Kidney (tissue), 14 donors: ENCODE results near the gene ME3. TPM values are rescaled to one million over a fixed set of nuclear protein-coding genes. Genes with fewer than 3 reads are reported as not detected.

Experiments
- DNase-seq, 5 donors: peaks; one replicate each; pipeline ENCODE4 v3.0.0-alpha.2; 2013 to 2020
- FAIRE-seq: peaks from 2 replicates; lab custom pipeline; 2012; peaks lifted over from hg19 to GRCh38; lab: Jason Lieb, UNC
- H3K27ac ChIP-seq, 2 donors: one replicate each; pipeline ENCODE4 v1.7.0; 2013; ENCODE audit warnings: low read depth in 2 of 2, low read length in 2 of 2, inconsistent platforms in 1 of 2
- H3K27me3 ChIP-seq: one replicate; pipeline ENCODE4 v1.7.1; 2013; ENCODE audit warnings: low read length, inconsistent platforms; ENCODE audit not compliant: control insufficient read depth, insufficient read depth
- H3K36me3 ChIP-seq, 3 donors: one replicate each; pipeline versions ENCODE4 v1.7.0 to v1.7.1; 2013; ENCODE audit warnings: low read length in 3 of 3, control low read depth in 1 of 3, inconsistent platforms in 1 of 3; ENCODE audit not compliant: insufficient read depth in 3 of 3, control insufficient read depth in 2 of 3
- H3K4me1 ChIP-seq, 3 donors: one replicate each; pipeline versions ENCODE4 v1.7.0 to v1.7.1; 2013; ENCODE audit warnings: low read length in 3 of 3, inconsistent platforms in 1 of 3, low read depth in 1 of 3; ENCODE audit not compliant: control insufficient read depth in 2 of 3, insufficient read depth in 2 of 3
- H3K4me3 ChIP-seq, 3 donors: one replicate each; pipeline versions ENCODE4 v1.7.0 to v1.8.1; 2013; ENCODE audit warnings: low read length in 3 of 3, control low read depth in 1 of 3, inconsistent platforms in 1 of 3
- H3K9ac ChIP-seq, 3 donors: one replicate each; pipeline versions ENCODE4 v1.7.0 to v1.7.1; 2013; ENCODE audit warnings: low read length in 3 of 3, control low read depth in 1 of 3, inconsistent platforms in 1 of 3
- H3K9me3 ChIP-seq, 3 donors: one replicate each; pipeline versions ENCODE4 v1.7.0 to v1.7.1; 2013; ENCODE audit warnings: low read length in 3 of 3, control low read depth in 1 of 3, inconsistent platforms in 1 of 3; ENCODE audit not compliant: control insufficient read depth in 2 of 3, insufficient read depth in 1 of 3
- intact Hi-C: fragments of 100-400 bp; cut with DNase I; formaldehyde crosslinking; loops from one replicate; pipeline ENCODE4 v1.11.1; 2022
- polyA plus RNA-seq: library from polyadenylated mRNA; stranded (reverse); fragments of 350-450 nt; fragmentation: Illumina TruSeq; extraction: RNeasy Lipid Tissue Mini Kit (QIAGEN cat#74804); gene quantifications from one replicate; pipeline ENCODE4 v1.2.3, GENCODE V29; 2014; ENCODE audit warnings: low read depth, low replicate concordance; ENCODE audit not compliant: insufficient read depth
- total RNA-seq: library from RNA; stranded (reverse); fragmentation: NEBNext Ultra II Directional; extraction: Animal tissue kit (Norgen Biotek cat#: 25700); gene quantifications from one replicate; pipeline ENCODE4 v1.2.1, GENCODE V29; 2021
- TF ChIP-seq, protein P1 (sequence below): IDR thresholded peaks from 3 replicates; pipeline ENCODE4 v1.5.1; 2012; ENCODE audit warnings: mild to moderate bottlenecking, moderate library complexity, borderline replicate concordance; ENCODE audit not compliant: insufficient read depth; ENCODE audit errors: extremely low read depth
- donor health status: control.
- donor health status: control.
- donor health status: control.
- donor health status: control.
- donor health status: control.
- donor health status: DM: yes; HTN: yes; CAD: no.
- donor health status: Normal renal cell carcinoma (clear cell type).

ME3 gene
- total and polyA plus RNA-seq, 2 donors from 2014 or later, result 13.2 to 32.2 TPM

DNA sequence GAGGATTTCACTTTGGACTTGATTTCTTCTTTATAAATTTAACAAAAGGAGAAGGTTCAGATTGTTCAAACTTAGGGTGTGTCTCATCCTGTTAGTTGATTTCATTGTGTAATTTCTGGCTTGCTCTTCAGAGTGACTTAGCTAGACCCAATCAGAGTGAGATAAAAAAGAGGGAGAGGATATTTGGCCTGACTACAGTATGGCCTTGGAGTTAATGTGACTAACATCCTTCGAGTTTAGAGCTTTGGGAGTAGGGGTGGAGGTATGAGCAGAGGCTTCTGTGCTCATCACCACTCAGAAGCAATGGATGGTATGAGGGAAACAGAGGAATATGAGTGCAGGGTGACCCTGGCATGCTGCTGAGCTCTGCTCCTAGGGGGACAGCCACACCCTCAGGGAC lies 114.2 kb downstream of the ME3 start:
- DNase-seq (no peak), FAIRE-seq (no peak)
- intact Hi-C loops, result no loop called here
- TF ChIP-seq, protein P1, sequence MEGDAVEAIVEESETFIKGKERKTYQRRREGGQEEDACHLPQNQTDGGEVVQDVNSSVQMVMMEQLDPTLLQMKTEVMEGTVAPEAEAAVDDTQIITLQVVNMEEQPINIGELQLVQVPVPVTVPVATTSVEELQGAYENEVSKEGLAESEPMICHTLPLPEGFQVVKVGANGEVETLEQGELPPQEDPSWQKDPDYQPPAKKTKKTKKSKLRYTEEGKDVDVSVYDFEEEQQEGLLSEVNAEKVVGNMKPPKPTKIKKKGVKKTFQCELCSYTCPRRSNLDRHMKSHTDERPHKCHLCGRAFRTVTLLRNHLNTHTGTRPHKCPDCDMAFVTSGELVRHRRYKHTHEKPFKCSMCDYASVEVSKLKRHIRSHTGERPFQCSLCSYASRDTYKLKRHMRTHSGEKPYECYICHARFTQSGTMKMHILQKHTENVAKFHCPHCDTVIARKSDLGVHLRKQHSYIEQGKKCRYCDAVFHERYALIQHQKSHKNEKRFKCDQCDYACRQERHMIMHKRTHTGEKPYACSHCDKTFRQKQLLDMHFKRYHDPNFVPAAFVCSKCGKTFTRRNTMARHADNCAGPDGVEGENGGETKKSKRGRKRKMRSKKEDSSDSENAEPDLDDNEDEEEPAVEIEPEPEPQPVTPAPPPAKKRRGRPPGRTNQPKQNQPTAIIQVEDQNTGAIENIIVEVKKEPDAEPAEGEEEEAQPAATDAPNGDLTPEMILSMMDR, result no peak
- Histone ChIP-seq H3K9me3 (peaks cover 0 to 3% (median 0%) of the 10 kb centered on the region in 3 donors), H3K27ac (peak overlapping the region; percentile 48 to 62), H3K27me3 (no peaks in the 10 kb centered on the region), H3K4me3 (no peak overlapping the region), H3K9ac (no peak overlapping the region), H3K4me1 (peaks cover 0 to 3% (median 0%) of the 10 kb centered on the region in 3 donors), H3K36me3 (peaks cover 0 to 4% (median 0%) of the 10 kb centered on the region in 3 donors)

DNA sequence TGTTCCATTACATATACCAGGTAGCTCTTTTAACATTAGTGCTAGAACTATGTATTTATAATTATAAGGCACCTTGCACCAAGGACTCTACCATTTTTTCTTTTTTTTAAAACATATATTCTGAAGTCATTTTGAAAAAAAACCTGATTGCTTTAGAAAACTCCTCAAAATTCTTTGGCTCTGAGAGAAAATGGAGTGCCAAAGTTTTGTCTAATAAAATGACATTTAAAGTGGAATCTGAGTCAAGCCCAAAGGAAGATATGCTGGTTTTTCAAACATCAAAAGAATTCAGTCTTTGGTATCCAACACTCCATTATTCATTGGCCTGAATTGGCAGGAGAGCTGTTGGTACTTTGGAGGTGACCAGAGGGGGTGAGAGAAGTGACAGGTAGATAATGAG lies 116.5 kb downstream of the ME3 start:
- Histone ChIP-seq H3K27ac (no peak overlapping the region), H3K9me3 (no peaks in the 10 kb centered on the region), H3K4me3 (no peak overlapping the region), H3K4me1 (peaks cover 0 to 13% (median 0%) of the 10 kb centered on the region in 3 donors), H3K36me3 (peaks cover 0 to 4% (median 0%) of the 10 kb centered on the region in 3 donors), H3K9ac (no peak overlapping the region), H3K27me3 (no peaks in the 10 kb centered on the region)
- TF ChIP-seq, protein P1, result no peak
- intact Hi-C loops, result no loop called here
- FAIRE-seq (no peak), DNase-seq (no peak)

DNA sequence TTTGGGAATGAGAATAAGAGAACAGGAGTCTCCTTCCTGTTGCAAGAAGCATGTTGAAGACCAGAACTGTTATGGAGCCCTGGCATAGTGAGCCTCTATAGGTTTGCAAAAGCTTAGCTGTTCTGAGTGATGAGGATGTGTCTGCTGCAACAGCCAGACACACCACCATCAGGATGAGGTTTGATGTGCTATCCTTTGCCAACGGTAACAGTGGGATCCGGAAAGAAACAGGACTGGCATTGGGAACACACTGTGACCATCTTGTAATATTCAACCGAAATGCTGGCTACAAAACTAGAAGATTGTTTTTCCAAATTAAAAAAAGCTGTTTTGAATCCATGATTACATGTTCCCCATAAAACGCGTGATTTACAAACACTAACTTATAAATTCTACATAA lies 117.0 kb downstream of the ME3 start:
- intact Hi-C loops, result no loop called here
- TF ChIP-seq, protein P1, result no peak
- H3K9me3 ChIP-seq, result no peaks in the 10 kb centered on the region
- H3K9ac ChIP-seq, result no peak overlapping the region
- H3K4me3 ChIP-seq, result no peak overlapping the region
- DNase-seq, result no peak
- peaks cover 0 to 16% (median 0%) of the 10 kb centered on the region in 3 donors for H3K4me1 ChIP-seq
- peaks cover 0 to 4% (median 0%) of the 10 kb centered on the region in 3 donors for H3K36me3 ChIP-seq
- no peaks in the 10 kb centered on the region for H3K27me3 ChIP-seq
- H3K27ac ChIP-seq, result no peak overlapping the region
- no peak for FAIRE-seq

DNA sequence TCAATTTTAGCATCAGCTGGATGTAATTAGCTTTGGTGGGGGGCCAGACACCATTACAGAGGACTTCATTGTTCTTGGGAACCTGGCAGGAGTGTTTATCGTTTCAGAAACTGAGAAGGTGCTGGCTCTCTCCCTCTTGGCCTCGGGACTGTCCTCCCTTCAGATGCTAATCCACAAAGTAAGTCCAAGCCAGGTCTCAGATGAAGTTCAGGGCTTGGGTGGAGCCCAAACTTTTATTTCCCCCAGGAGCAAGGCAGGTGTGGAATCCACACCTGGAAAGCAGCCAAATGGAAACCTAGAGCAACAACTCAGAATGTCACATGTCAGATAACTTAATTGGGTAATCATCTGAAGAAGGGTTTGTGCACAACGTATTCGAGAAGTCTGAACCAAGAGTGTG lies 119.2 kb downstream of the ME3 start:
- DNase-seq (no peak), FAIRE-seq (no peak)
- Histone ChIP-seq H3K4me1 (peaks cover 0 to 13% (median 4%) of the 10 kb centered on the region in 3 donors), H3K36me3 (peaks cover 0 to 4% (median 0%) of the 10 kb centered on the region in 3 donors), H3K27me3 (no peaks in the 10 kb centered on the region), H3K9me3 (no peaks in the 10 kb centered on the region), H3K9ac (no peak overlapping the region), H3K27ac (no peak overlapping the region), H3K4me3 (no peak overlapping the region)
- intact Hi-C loops, result no loop called here
- TF ChIP-seq, protein P1, result no peak
